ENCODE data around the gene C1orf115. TPM values are rescaled to one million over a fixed set of nuclear protein-coding genes. Genes with fewer than 3 reads are reported as not detected.

C1orf115 gene
- total and polyA plus RNA-seq, 4 donors: 29.6 to 56.6 (median 40.5) TPM

- H3K4me1 ChIP-seq (ENCODE audit: control insufficient read depth in 4 of 4, insufficient read depth in 4 of 4, low read length in 3 of 4): peaks cover 3 to 28% (median 23%) of the 10 kb centered on the region in 4 donors
- no peak overlapping the region for H3K4me3 ChIP-seq (ENCODE audit: low read depth in 1 of 3, low read length in 3 of 3)
- no peaks in the 10 kb centered on the region for H3K9me3 ChIP-seq (ENCODE audit: control insufficient read depth in 4 of 4, low read length in 3 of 4)
- H3K36me3 ChIP-seq (ENCODE audit: control insufficient read depth in 4 of 4, insufficient read depth in 3 of 4, low read depth in 1 of 4, low read length in 3 of 4): peaks cover 0 to 11% (median 6%) of the 10 kb centered on the region in 4 donors
- TF ChIP-seq YY1 (IDR thresholded peaks at IDR 0.05) (no peak), CTCF (IDR thresholded peaks at IDR 0.05; ENCODE audit: low read depth, low read length, missing input control) (no peak), RXRA (IDR thresholded peaks at IDR 0.05) (no peak), SP1 (IDR thresholded peaks at IDR 0.05) (no peak), HNF4A (conservative IDR thresholded peaks at IDR 0.05) (no peak), GABPA (IDR thresholded peaks at IDR 0.05 in 1 of 2, conservative IDR thresholded peaks at IDR 0.05 in 1 of 2) (no peak), TAF1 (conservative IDR thresholded peaks at IDR 0.05) (no peak), ZBTB33 (IDR thresholded peaks at IDR 0.05) (no peak), JUND (IDR thresholded peaks at IDR 0.05) (no peak), FOXA2 (IDR thresholded peaks at IDR 0.05) (no peak)
- no peaks in the 10 kb centered on the region for H3K27me3 ChIP-seq (ENCODE audit: control insufficient read depth in 4 of 4, insufficient read depth in 4 of 4, low read length in 3 of 4)
- WGBS: 75% methylated on average over 6 of the region's 6 CpGs
- no peak overlapping the region for H3K9ac ChIP-seq (ENCODE audit: low read depth in 1 of 2, low read length in 2 of 2)
- H3K27ac ChIP-seq (ENCODE audit: low read depth in 1 of 2, low read length in 2 of 2): no peak overlapping the region
- no peak for DNase-seq (ENCODE audit: low spot score)
Observed at GRCh38 chr1:220701974-220702373, 11.8 kb downstream of the C1orf115 start.

GRCh38 chr1:220702733-220703270, 12.6 kb downstream of the C1orf115 start:
- H3K9me3 ChIP-seq (ENCODE audit: control insufficient read depth in 4 of 4, low read length in 3 of 4): no peaks in the 10 kb centered on the region
- peaks cover 3 to 21% (median 17%) of the 10 kb centered on the region in 4 donors for H3K4me1 ChIP-seq (ENCODE audit: control insufficient read depth in 4 of 4, insufficient read depth in 4 of 4, low read length in 3 of 4)
- H3K36me3 ChIP-seq (ENCODE audit: control insufficient read depth in 4 of 4, insufficient read depth in 3 of 4, low read depth in 1 of 4, low read length in 3 of 4): peaks cover 0 to 4% (median 2%) of the 10 kb centered on the region in 4 donors
- no peak for TF ChIP-seq ATF3 (IDR thresholded peaks at IDR 0.05)
- TF ChIP-seq JUND (IDR thresholded peaks at IDR 0.05): no peak
- no peak for TF ChIP-seq SP1 (IDR thresholded peaks at IDR 0.05)
- no peak for TF ChIP-seq YY1 (IDR thresholded peaks at IDR 0.05)
- no peak for TF ChIP-seq EGR1 (IDR thresholded peaks at IDR 0.05; ENCODE audit: low read depth in 2 of 2)
- TF ChIP-seq MAX (IDR thresholded peaks at IDR 0.05): no peak
- no peak for TF ChIP-seq CTCF (IDR thresholded peaks at IDR 0.05; ENCODE audit: low read depth, low read length, missing input control)
- TF ChIP-seq GABPA (IDR thresholded peaks at IDR 0.05 in 1 of 2, conservative IDR thresholded peaks at IDR 0.05 in 1 of 2): no peak
- TF ChIP-seq REST (IDR thresholded peaks at IDR 0.05): no peak
- no peak overlapping the region for H3K9ac ChIP-seq (ENCODE audit: low read depth in 1 of 2, low read length in 2 of 2)
- no peaks in the 10 kb centered on the region for H3K27me3 ChIP-seq (ENCODE audit: control insufficient read depth in 4 of 4, insufficient read depth in 4 of 4, low read length in 3 of 4)
- H3K27ac ChIP-seq (ENCODE audit: low read depth in 1 of 2, low read length in 2 of 2): no peak overlapping the region
- H3K4me3 ChIP-seq (ENCODE audit: low read depth in 1 of 3, low read length in 3 of 3): no peak overlapping the region
- WGBS: 40% methylated on average over 5 of the region's 5 CpGs
- no peak for DNase-seq (ENCODE audit: low spot score)
